NCI-H1105 (cell line): ENCODE measurements around the gene MAGEA2.
"Not testable (repeated sequence)": the region's sequence is repeated elsewhere in the genome, so short reads cannot be mapped to it uniquely, and the experiment has no call there.

Experiments used
- DNase-seq: peaks from one replicate; lab custom pipeline; 2025; lab: John Stamatoyannopoulos, UW

Gene MAGEA2, protein sequence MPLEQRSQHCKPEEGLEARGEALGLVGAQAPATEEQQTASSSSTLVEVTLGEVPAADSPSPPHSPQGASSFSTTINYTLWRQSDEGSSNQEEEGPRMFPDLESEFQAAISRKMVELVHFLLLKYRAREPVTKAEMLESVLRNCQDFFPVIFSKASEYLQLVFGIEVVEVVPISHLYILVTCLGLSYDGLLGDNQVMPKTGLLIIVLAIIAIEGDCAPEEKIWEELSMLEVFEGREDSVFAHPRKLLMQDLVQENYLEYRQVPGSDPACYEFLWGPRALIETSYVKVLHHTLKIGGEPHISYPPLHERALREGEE

DNA sequence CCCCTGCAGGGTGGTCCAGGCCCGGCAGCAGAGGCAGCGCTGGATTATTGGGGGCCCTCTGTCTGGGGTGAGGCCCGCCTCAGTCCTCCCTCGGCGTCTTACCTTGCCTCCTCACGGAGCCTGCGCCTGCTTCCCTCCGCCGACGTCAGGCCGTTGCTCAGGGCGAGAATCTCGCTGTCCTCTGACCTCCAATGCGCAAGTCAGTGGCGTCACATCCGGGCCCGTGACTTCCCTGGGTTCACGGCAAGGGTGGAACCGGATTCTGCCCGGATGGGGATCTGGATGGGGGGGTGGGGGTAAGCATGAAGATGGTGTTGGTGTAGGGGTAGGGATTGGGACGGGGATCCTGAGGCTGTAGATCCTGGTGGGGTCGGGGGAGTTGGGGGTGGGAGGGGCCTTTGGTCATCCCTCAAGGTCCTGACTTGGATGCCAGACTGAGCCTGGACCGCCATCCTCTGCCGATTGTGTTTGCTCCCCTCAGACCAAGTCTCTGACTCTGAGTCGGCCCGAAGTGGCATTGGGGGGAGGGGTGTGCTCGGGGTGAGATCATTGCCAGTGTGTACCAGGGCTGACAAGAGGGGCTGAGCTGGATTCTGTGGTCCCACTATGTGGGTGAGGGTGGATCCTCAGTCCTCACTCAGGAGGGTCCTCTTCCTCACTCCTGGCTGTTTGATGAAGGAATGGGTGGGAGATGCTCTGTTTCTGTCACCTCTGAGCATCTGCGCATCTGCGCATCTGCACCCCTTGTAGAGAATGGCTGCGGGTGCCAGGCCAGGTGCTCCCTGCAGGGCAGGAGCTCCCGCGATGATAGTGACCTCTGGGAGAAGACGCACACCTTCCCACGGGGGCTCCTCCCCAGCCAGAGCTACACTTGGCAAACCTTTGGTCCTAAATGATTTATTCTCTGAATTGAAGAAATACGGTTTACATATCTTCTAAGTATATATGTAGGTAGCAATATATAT lies at the start of gene MAGEA2:
Gene MAGEA2 (minus strand): TSS at position 157 of the 965 bp plus-strand sequence. CDS start 2,479 bp downstream, outside the sequence.
- DNase-seq = not testable (repeated sequence)

DNA sequence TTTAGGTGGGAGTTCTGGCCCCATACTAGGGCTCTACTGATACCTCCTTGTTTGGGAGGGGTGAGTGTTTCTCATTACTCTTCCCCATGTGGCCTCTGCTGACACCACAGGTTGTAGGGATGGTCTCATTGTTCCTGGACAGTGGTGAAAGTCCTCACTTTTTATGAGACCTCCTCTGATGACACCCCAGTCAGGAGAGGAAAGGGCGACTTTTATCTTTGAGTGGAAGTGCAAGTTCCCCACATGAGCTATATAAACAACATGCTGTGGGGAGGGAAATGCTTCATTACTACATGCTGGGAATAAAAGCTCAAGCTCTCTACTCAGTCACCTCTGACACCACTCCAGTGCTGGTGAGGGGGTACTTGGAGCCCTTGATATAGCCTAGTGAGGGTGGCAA lies 45.3 kb upstream of the MAGEA2 start:
- DNase-seq = no peak

DNA sequence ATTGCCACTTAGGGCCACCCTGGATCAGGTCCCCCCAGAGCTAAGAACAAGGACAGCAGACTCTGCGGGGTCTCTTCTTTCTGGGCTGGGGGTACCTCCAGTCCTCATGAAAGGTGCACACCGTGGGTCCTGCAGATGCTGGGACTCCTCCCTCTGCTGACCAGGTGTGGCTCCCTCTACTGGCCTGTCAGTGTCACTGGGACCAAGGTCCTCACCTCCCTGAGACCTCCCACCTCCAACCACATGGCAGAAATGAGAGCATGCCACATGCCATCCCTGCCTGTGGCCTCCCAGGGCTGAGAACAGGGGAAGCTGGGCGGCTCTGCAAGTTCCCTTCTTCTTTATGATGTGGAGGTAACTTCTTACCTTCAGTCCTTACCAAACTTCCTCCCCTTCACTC lies 33.4 kb upstream of the MAGEA2 start:
- DNase-seq = not testable (repeated sequence)

DNA sequence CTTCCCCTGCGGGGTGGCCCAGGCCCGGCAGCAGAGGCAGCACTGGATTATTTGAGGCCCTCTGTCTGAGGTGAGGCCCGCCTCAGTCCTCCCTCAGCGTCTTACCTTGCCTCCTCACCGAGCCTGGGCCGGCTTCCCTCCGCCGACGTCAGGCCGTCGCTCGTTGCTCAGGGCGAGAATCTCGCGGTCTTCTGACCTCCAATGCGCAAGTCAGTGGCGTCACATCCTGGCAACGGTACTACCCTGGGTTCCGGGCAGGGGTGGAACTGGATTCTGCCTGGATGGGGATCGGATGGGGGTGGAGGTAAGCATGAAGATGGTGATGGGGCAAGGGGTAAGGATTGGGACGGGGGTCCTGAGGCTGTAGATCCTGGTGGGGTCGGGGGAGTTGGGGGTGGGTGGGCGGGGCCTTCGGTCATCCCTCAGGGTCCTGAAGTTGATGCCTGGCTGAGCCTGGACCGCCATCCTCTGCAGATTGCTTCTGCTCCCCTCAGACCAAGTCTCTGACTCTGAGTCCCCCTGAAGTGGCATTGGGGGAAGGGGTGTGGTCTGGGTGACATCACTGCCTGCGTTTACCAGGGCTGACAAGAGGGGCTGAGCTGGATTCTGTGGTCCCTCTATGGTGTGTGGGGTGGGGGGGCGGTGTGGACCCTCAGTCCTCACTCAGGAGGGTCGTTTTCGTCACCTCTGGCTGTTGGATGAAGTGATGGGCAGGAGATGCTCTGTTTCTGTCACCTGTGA lies 16.1 kb upstream of the MAGEA2 start, which contains the start of gene MAGEA6:
Gene MAGEA6 (minus strand): TSS at position 141 of the 741 bp plus-strand sequence. CDS start 2,039 bp downstream, outside the sequence.
- DNase-seq = not testable (repeated sequence)

DNA sequence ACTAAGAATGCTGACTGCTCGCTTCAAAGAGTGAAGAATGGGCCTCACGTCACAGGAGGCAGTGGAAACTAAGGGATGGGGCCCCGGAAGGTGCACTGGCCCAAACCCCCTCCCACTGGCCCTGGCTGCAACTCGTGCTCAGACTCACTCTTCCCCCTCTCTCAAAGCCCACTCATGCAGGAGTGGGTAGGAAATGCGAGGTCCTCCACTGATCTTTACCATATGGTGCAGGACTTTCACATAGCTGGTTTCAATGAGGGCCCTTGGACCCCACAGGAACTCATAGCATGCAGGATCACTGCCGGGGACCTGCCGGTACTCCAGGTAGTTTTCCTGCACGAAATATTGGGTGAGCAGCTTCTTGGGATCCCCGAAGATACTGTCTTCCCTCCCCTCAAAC lies 12.9 kb upstream of the MAGEA2 start:
- not testable (repeated sequence) for DNase-seq

DNA sequence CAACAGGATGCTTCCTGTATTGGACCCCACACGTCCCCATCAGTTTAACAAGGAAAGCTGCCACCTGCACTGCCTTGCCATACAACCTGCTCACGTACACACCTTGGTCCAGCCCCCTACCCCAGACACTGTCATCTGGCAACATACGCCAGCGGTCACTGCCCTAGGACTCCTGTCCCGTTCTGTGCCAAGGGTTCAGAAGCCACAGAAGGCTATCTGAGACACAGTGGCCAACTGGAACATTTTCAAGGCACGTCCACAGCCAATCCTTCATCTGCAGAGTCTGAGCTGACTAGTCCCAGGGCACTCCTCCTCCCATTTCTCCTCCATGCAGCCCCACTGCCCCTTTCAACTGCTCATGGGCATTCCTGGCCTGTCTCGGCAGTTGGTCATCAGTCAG lies 7.9 kb upstream of the MAGEA2 start:
- not testable (repeated sequence) for DNase-seq

DNA sequence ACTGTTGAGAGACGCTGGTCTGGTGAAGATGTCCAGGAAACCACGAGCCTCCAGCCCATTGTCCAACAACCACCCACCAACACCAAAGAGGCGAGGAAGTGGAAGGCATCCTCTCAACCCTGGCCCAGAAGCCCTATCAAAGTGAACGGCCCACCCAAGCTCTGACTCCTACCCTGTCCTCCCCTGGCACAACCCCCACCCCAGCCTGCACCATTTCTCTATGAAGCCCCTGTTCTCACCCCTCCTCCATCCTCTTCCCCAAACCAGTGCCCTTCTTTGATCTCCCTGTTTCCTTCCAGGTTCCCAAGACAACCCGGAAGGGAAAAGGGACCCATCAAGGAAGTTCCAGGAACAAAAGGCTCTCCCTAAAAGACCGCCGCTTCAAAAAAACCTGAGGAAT lies 5.9 kb upstream of the MAGEA2 start:
- DNase-seq = not testable (repeated sequence)

DNA sequence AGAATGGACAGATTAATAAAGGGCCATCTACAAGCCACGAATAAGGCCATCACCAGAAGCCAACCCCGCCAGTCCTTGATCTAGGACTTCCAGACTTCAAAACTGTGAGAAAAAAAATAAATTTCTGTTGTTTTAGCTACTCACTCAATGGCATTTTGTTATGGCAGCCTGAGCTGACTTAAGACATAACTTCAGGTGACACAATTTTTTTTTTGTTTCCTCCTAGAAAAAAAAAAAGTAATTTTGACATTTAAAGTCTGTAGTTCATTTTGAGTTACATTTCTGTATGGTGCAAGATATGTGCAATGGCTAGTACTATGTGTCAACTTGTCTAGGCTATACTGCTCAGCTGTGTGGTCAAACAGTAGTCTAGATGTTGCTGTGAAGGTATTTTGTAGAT lies 5.3 kb upstream of the MAGEA2 start, which contains the start of gene CSAG3:
Gene CSAG3 (plus strand): TSS at position 301 of the 400 bp plus-strand sequence.
- DNase-seq = not testable (repeated sequence)

DNA sequence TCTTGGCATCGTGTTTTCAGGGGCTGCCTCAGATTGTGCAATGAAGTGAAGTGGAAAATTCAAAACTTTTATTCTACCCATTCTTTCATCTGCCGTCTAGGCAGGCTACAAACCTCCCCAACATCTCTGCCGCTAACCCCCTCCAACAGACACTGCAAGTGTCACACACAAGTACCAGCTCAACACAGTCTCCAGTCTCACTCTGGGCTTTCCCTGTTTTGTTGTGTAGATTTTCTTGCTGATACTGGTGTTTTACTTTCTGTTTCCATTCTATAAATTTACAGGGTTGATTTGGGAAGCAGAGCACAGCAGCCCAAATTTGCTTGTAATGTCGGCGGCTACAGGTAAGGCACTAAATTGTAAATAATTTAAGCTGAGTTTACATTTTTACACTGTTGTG lies 1.2 kb upstream of the MAGEA2 start:
- DNase-seq = not testable (repeated sequence)

DNA sequence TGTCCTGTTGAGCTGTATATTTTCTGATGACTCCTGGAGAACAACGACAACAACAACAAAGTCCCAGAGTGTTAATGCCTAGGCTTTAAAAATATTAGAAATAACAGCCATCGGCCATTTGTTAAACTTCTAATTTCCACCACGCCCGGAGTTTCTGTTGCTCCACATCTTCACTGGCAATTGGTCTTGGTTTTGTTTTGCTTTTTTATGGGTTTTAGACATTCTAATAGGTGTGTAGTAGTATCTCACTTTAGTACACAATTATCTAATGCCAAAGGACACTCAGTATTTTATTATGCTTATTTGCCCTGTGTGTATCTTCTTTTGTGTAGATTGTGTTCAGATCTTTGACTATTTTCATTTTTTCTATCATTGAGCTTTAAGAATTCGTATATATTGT lies 15.1 kb downstream of the MAGEA2 start:
- no peak for DNase-seq

DNA sequence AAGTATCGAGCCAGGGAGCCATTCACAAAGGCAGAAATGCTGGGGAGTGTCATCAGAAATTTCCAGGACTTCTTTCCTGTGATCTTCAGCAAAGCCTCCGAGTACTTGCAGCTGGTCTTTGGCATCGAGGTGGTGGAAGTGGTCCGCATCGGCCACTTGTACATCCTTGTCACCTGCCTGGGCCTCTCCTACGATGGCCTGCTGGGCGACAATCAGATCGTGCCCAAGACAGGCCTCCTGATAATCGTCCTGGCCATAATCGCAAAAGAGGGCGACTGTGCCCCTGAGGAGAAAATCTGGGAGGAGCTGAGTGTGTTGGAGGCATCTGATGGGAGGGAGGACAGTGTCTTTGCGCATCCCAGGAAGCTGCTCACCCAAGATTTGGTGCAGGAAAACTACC lies 17.1 kb downstream of the MAGEA2 start:
- DNase-seq = not testable (repeated sequence)

DNA sequence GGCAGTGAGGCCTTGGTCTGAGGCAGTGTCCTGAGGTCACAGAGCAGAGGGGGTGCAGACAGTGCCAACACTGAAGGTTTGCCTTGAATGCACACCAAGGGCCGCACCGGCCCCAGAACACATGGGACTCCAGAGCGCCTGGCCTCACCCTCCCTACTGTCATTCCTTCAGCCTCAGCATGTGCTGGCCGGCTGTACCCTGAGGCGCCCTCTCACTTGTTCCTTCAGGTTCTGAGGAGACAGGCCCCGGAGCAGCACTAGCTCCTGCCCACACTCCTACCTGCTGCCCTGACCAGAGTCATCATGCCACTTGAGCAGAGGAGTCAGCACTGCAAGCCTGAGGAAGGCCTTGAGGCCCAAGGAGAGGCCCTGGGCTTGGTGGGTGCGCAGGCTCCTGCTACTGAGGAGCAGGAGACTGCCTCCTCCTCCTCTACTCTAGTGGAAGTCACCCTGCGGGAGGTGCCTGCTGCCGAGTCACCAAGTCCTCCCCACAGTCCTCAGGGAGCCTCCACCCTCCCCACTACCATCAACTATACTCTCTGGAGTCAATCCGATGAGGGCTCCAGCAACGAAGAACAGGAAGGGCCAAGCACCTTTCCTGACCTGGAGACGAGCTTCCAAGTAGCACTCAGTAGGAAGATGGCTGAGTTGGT lies 17.7 kb downstream of the MAGEA2 start:
- no peak for DNase-seq

DNA sequence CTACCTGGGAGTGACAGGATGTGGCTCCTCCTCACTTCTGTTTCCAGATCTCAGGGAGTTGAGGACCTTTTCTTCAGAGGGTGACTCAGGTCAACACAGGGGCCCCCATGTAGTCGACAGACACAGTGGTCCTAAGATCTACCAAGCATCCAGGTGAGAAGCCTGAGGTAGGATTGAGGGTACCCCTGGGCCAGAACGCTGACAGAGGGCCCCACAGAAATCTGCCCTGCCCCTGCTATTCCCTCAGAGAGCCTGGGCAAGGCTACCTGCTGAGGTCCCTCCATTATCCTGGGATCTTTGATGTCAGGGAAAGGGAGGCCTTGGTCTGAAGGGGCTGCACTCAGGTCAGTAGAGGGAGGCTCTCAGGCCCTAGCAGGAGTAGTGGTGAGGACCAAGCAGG lies 18.5 kb downstream of the MAGEA2 start:
- DNase-seq = no peak

DNA sequence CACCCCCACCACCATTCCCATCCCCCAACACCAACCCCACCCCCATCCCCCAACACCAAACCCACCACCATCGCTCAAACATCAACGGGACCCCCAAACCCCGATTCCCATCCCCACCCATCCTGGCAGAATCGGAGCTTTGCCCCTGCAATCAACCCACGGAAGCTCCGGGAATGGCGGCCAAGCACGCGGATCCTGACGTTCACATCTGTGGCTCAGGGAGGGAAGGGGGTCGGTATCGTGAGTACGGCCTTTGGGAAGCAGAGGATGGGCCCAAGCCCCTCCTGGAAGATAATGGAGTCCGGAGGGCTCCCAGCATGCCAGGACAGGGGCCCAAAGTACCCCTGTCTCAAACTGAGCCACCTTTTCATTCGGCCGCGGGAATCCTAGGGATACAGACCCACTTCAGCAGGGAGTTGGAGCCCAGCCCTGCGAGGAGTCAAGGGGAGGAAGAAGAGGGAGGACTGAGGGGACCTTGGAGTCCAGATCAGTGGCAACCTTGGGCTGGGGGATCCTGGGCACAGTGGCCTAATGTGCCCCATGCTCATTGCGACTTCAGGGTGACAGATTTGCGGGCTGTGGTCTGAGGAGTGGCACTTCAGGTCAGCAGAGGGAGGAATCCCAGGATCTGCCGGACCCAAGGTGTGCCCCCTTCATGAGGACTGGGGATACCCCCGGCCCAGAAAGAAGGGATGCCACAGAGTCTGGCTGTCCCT lies 19.3 kb downstream of the MAGEA2 start:
- not testable (repeated sequence) for DNase-seq

DNA sequence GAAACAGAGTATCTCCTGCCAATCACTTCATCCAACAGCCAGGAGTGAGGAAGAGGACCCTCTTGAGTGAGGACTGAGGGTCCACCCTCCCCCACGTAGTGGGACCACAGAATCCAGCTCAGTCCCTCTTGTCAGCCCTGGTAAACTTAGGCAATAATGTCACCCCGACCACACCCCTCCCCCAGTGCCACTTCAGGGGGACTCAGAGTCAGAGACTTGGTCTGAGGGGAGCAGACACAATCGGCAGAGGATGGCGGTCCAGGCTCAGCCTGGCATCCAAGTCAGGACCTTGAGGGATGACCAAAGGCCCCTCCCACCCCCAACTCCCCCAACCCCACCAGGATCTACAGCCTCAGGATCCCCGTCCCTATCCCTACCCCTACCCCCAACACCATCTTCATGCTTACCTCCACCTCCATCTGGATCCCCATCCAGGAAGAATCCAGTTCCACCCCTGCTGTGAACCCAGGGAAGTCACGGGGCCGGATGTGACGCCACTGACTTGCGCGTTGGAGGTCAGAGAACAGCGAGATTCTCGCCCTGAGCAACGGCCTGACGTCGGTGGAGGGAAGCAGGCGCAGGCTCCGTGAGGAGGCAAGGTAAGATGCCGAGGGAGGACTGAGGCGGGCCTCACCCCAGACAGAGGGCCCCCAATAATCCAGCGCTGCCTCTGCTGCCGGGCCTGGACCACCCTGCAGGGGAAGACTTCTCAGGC lies 20.2 kb downstream of the MAGEA2 start, which contains the start of the genes CSAG1 and MAGEA12:
Gene CSAG1 (minus strand): TSS at position 461 of the 715 bp plus-strand sequence. CDS start 1,261 bp downstream, outside the sequence.
Gene MAGEA12 (plus strand): TSS at position 497 of the 715 bp plus-strand sequence. CDS start 2,405 bp downstream, outside the sequence.
- DNase-seq = peak; percentile 87

DNA sequence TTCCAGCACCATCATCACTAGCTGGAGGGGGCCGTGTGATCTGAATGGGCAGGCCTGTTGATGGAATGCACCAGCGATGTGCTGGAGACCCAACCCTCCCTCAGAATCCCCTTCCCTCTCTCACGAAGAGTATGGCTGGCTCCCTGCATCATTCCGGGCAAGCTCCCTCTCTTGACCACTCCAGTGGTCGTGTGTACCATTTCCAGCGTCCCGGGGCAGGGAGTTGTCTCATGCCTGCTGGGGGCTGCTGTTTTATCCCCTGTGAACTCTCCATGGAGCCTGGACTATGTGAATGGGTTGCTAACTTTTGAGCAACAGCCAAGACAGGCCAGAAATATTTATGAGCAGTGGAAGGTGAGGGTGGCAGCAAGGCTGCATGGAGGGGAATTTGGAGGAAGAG lies 28.2 kb downstream of the MAGEA2 start:
- no peak for DNase-seq

DNA sequence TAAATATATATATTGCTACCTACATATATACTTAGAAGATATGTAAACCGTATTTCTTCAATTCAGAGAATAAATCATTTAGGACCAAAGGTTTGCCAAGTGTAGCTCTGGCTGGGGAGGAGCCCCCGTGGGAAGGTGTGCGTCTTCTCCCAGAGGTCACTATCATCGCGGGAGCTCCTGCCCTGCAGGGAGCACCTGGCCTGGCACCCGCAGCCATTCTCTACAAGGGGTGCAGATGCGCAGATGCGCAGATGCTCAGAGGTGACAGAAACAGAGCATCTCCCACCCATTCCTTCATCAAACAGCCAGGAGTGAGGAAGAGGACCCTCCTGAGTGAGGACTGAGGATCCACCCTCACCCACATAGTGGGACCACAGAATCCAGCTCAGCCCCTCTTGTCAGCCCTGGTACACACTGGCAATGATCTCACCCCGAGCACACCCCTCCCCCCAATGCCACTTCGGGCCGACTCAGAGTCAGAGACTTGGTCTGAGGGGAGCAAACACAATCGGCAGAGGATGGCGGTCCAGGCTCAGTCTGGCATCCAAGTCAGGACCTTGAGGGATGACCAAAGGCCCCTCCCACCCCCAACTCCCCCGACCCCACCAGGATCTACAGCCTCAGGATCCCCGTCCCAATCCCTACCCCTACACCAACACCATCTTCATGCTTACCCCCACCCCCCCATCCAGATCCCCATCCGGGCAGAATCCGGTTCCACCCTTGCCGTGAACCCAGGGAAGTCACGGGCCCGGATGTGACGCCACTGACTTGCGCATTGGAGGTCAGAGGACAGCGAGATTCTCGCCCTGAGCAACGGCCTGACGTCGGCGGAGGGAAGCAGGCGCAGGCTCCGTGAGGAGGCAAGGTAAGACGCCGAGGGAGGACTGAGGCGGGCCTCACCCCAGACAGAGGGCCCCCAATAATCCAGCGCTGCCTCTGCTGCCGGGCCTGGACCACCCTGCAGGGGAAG lies 39.5 kb downstream of the MAGEA2 start, which contains the start of gene MAGEA2B:
Gene MAGEA2B (plus strand): TSS at position 814 of the 973 bp plus-strand sequence. CDS start 2,479 bp downstream, outside the sequence.
- not testable (repeated sequence) for DNase-seq

DNA sequence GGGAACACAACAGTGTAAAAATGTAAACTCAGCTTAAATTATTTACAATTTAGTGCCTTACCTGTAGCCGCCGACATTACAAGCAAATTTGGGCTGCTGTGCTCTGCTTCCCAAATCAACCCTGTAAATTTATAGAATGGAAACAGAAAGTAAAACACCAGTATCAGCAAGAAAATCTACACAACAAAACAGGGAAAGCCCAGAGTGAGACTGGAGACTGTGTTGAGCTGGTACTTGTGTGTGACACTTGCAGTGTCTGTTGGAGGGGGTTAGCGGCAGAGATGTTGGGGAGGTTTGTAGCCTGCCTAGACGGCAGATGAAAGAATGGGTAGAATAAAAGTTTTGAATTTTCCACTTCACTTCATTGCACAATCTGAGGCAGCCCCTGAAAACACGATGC lies 40.4 kb downstream of the MAGEA2 start:
- not testable (repeated sequence) for DNase-seq
